Subcutaneous adipose tissue (tissue), 4 donors: ENCODE measurements around the gene ADAM22. TPM values are rescaled to one million over a fixed set of nuclear protein-coding genes. Genes with fewer than 3 reads are reported as not detected.

Source experiments
- total RNA-seq, 4 donors: library from RNA; depleted of rRNA; stranded (reverse); fragments of >200 nt; gene quantifications; one replicate each; pipeline ENCODE4 v1.1.0, GENCODE V29; 2016
- TF ChIP-seq, protein P1 (sequence below): fragments of 450-650 bp; IDR thresholded peaks from one replicate; pipeline ENCODE4 v1.5.1; 2016; ENCODE audit warnings: low read depth, mild to moderate bottlenecking, control low read depth, antibody characterized with exemption, moderate library complexity

ADAM22 gene
- total RNA-seq, 4 donors from 2014 or later = 3.1 to 8.1 (median 4.6) TPM

DNA sequence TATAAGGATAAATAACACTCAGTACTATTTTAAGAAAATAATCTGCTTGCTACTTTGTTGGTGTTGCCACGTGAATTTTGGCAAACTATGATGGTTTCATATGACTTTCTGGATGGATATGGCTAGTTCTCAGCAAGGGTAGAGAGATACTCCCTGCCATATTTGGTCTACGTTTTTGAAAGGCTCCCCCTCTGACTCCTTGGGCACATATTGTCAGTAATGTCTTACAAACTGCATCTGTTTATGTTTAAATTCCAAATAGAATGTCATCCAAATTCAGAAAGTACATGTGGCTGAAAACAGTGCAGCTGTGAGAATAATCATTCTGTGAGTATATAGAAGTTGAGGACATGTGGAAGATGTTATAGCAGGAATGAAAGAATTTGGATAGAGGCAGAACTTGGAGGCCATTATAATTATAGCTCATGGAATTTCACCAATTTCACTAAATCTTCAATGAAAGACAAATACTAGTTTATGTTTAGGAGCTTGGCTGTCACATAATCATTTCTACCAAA is 178.0 kb downstream of the ADAM22 start:
- TF ChIP-seq, protein P1, sequence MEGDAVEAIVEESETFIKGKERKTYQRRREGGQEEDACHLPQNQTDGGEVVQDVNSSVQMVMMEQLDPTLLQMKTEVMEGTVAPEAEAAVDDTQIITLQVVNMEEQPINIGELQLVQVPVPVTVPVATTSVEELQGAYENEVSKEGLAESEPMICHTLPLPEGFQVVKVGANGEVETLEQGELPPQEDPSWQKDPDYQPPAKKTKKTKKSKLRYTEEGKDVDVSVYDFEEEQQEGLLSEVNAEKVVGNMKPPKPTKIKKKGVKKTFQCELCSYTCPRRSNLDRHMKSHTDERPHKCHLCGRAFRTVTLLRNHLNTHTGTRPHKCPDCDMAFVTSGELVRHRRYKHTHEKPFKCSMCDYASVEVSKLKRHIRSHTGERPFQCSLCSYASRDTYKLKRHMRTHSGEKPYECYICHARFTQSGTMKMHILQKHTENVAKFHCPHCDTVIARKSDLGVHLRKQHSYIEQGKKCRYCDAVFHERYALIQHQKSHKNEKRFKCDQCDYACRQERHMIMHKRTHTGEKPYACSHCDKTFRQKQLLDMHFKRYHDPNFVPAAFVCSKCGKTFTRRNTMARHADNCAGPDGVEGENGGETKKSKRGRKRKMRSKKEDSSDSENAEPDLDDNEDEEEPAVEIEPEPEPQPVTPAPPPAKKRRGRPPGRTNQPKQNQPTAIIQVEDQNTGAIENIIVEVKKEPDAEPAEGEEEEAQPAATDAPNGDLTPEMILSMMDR = no peak

DNA sequence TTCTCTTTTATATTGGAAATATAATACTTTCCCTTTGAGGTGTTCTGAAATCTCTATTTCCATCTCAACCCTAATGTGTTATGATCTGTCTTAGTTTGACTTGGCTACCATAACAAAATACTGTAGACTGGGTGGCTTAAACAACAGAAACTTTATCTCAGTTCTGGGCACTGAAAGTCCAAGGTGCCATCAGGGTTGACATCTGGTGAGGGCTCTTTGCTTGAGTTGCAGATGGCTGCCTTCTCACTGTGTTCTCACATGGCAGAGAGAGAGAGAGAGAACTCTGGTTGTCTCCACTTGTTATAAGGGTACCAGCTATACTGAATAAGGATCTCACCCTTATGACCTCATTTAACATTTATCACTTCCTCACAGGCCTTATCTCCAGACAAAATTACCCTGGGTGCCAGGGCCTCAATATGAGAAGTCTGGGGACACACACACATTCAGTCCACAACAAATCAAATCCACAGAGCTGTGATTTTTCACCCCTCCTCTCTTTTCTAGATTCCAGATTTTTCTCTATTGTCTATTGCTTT is 181.3 kb downstream of the ADAM22 start:
- TF ChIP-seq, protein P1 = no peak

DNA sequence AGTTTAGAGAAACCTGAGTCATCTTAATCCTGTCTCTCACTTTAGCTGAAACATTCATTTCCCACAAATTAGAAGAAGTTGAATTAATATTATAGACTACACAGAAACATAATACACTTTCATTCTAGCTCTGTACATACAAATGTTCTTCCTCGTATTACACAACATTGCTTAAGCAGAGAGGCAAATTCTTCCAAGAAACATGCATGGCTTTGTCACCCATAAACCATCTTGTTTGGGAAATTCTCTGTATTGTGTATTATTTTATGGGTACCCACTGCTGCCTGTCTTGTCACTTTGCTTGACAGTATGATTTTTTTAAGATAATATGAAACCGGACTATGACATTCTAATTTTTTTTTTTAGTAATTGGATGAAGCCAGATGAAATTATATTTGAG is 181.8 kb downstream of the ADAM22 start:
- TF ChIP-seq, protein P1 = no peak

DNA sequence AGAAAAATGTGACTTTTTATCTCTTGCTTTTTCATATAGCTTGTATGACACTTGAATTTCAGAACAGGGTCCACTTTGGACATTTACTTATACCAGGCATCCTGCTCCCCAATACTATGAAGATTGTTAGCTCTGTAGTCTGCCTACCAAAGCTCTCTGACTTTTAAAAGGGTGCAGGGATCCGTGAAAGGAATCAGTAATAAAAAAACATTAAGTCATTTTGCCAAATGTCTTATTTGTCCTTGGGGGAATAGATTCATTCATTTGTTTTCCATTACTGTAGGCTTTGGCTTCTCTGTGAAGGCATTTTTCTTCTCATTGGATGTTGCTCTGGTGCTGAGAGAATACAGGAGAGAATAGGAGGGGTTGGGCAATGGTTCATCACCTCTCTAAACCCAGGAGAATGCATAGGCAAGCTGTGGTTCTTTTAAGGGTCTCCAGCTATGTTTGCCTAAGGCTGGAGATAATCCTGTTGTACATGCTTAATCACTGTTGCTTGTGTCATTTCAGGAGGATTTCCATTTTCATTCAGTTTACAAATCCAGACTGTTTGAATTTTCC is 182.3 kb downstream of the ADAM22 start:
- TF ChIP-seq, protein P1 = no peak

DNA sequence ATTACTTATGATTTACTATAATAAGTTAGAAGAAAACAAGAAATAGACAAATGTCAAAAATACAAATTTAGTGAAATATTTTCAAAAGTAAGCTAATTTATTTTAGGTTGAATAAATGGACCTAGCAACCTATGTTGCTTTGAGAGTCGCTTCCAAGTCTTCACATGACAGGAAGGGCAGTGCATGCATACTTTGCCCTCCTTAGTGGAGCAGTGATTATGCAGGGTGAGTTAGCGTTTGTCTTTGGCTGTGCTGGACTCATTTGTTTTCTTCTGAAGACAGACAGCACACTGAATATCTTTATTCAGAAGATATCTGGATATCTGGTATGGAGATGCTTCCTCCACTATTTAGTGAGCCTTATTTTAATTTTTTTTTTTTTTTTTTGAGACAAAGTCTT is 183.3 kb downstream of the ADAM22 start:
- TF ChIP-seq, protein P1 = no peak

DNA sequence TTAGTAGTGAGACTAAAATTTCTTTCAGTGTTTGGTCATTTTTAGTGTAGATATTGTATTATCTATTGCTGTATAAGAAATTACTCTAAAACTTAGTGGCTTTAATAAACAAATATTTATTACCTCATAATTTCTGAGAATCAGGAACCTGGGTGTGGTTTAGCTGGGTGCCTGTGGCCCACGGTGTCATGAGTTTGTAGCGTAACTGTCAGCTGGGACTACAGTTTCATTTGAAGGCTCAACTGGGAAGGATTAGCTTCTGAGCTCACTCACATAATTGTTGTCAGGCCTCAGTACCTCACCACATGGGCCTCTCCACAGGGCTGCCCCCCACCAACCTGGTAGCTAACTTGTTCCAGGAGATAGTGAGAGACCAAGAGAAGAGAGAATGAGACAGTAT is 187.3 kb downstream of the ADAM22 start:
- TF ChIP-seq, protein P1 = no peak

DNA sequence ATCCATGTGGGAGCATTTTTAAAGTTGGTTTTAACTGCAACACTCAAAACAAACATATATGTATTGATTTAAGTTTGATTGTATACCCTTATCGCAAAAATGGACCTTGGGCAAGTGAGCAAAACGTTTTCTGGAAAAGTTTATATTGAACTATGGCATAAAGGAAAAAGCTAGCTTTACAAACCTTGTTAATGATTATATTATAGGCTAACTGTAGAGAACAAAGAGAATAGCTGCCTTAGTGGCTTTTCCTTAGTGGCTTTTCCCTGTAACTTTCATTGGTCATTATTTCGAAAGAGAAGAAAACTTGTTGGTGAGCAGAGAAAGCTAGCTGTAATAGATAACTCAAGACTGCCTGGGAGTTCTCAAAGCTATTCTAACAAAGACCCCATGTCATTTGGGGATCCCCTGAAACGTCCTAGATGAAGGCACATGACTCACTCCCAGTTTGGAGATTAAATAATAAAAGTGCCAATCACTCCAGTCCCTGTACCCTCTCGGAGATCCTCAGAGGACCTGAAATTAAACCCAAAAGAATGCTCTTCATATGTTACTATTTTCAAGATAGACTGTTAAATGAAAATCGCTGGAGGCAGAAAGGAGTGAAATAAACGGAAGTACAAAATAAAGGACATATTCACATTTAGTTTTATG is 193.7 kb downstream of the ADAM22 start:
- TF ChIP-seq, protein P1 = no peak
